Measurements from ENCODE around the gene RGS6. TPM values are rescaled to one million over a fixed set of nuclear protein-coding genes. Genes with fewer than 3 reads are reported as not detected.

RGS6 gene
- total and polyA plus RNA-seq, 2 experiments from 2014 or later = not detected

DNA sequence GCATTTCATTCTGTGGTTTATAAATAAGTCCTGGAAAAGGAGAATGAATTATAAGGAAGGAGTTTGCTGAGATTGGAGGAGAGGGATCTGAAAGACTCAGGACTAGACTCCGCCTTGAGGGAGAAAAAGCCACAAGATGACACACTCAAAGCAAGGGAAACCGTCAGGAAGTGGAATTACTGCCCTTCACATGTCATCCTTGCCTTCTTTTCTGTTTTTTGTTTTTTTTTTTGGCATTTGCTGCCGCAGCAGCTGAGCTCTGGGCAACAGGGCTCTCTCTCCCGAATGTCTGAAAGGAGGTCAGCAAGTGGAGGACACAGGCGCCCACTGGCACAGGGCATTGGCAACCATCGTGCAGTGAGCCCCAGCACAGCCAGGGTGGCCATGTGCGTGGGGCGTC is 616.8 kb downstream of the RGS6 start:
- no peaks in the 10 kb centered on the region for H3K4me1 ChIP-seq (ENCODE audit: insufficient read depth)
- H3K36me3 ChIP-seq (ENCODE audit: low read depth) = no peaks in the 10 kb centered on the region
- no peak overlapping the region for H3K4me2 ChIP-seq (ENCODE audit: unreplicated experiment)
- H3K79me2 ChIP-seq (ENCODE audit: insufficient read depth) = no peaks in the 10 kb centered on the region
- no peak overlapping the region for H3K27ac ChIP-seq
- TF ChIP-seq EZH2 (IDR thresholded peaks at IDR 0.05; ENCODE audit: insufficient read depth, poor library complexity, severe bottlenecking) = no peak
- no peak for TF ChIP-seq EZH2phosphoT487 (IDR thresholded peaks at IDR 0.05; ENCODE audit: insufficient read depth, low read depth)
- no peaks in the 10 kb centered on the region for H3K27me3 ChIP-seq (replicated peaks; ENCODE audit: insufficient read depth)
- WGBS, 2 experiments (ENCODE audit: low coverage in 1 of 2, low lambda C conversion rate in 2 of 2, missing lambda C conversion rate in 2 of 2) = 57 to 61% methylated on average over 8 of the region's 8 CpGs
- H2AFZ ChIP-seq = no peak overlapping the region
- peak; percentile 47 for DNase-seq
- no peaks in the 10 kb centered on the region for H4K20me1 ChIP-seq (ENCODE audit: insufficient read depth)
- no peak overlapping the region for H3K4me3 ChIP-seq
- H3K9me2 ChIP-seq (ENCODE audit: insufficient read depth) = no peaks in the 10 kb centered on the region
- H3K9me3 ChIP-seq (ENCODE audit: low read depth) = no peaks in the 10 kb centered on the region
- no peaks in the 10 kb centered on the region for H3F3A ChIP-seq (ENCODE audit: insufficient read depth)
- in situ Hi-C loops (cut with MboI) = no loop called here
- H3K9ac ChIP-seq = no peak overlapping the region

DNA sequence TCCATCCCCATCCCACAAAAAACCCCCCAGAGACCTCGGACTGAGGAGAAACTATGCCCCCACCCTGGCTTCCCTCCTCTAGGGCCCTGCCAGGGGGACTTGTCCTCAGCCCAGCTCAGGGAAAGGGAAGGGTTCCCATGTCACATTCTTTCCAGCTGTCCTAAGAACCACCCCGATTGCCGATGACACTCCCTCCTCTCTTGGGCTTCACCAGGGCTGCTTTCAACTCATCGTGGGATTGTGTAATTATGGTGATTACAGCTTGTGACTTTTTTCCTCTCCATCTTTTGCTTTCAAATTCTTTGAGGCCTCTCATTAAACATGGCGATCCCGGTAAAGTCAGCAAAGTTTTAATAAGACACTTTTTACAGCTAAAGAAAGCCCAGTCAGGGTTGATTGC is 617.6 kb downstream of the RGS6 start:
- no peak overlapping the region for H2AFZ ChIP-seq
- TF ChIP-seq EZH2phosphoT487 (IDR thresholded peaks at IDR 0.05; ENCODE audit: insufficient read depth, low read depth) (no peak), EZH2 (IDR thresholded peaks at IDR 0.05; ENCODE audit: insufficient read depth, poor library complexity, severe bottlenecking) (no peak)
- H3K27ac ChIP-seq = no peak overlapping the region
- no peaks in the 10 kb centered on the region for H4K20me1 ChIP-seq (ENCODE audit: insufficient read depth)
- in situ Hi-C loops (cut with MboI) = no loop called here
- no peaks in the 10 kb centered on the region for H3K36me3 ChIP-seq (ENCODE audit: low read depth)
- H3K79me2 ChIP-seq (ENCODE audit: insufficient read depth) = no peaks in the 10 kb centered on the region
- no peaks in the 10 kb centered on the region for H3K9me2 ChIP-seq (ENCODE audit: insufficient read depth)
- no peaks in the 10 kb centered on the region for H3K27me3 ChIP-seq (replicated peaks; ENCODE audit: insufficient read depth)
- no peaks in the 10 kb centered on the region for H3F3A ChIP-seq (ENCODE audit: insufficient read depth)
- H3K9ac ChIP-seq = no peak overlapping the region
- no peak for DNase-seq
- 76 to 77% methylated on average over 6 of the region's 6 CpGs for WGBS, 2 experiments (ENCODE audit: low coverage in 1 of 2, low lambda C conversion rate in 2 of 2, missing lambda C conversion rate in 2 of 2)
- no peak overlapping the region for H3K4me3 ChIP-seq
- no peak overlapping the region for H3K4me2 ChIP-seq (ENCODE audit: unreplicated experiment)
- no peaks in the 10 kb centered on the region for H3K4me1 ChIP-seq (ENCODE audit: insufficient read depth)
- no peaks in the 10 kb centered on the region for H3K9me3 ChIP-seq (ENCODE audit: low read depth)

DNA sequence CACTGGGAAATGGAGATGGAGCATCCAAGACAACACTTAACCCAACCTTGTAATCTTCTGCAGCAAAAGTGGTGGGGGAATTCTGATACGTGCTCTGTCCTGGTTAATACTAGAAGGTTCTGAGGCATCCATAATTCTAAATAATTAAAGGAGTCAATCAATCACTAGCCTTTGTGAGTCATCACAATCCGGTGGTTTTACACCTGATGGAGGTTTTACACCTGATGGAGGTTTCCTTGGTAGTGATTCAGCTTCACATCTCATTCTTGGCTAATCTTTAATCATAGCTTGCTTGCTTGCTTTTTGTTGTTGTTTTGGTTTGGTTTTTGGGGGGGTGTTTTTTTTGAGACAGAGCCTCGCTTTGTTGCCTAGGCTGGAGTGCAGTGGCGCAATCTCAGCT is 618.3 kb downstream of the RGS6 start:
- Histone ChIP-seq H3K4me1 (ENCODE audit: insufficient read depth) (no peaks in the 10 kb centered on the region), H3K79me2 (ENCODE audit: insufficient read depth) (no peaks in the 10 kb centered on the region), H3K27me3 (replicated peaks; ENCODE audit: insufficient read depth) (no peaks in the 10 kb centered on the region), H3K4me2 (ENCODE audit: unreplicated experiment) (no peak overlapping the region), H3K27ac (no peak overlapping the region), H2AFZ (no peak overlapping the region), H3F3A (ENCODE audit: insufficient read depth) (no peaks in the 10 kb centered on the region), H4K20me1 (ENCODE audit: insufficient read depth) (no peaks in the 10 kb centered on the region), H3K9me3 (ENCODE audit: low read depth) (no peaks in the 10 kb centered on the region), H3K9ac (no peak overlapping the region), H3K4me3 (no peak overlapping the region), H3K9me2 (ENCODE audit: insufficient read depth) (no peaks in the 10 kb centered on the region), H3K36me3 (ENCODE audit: low read depth) (no peaks in the 10 kb centered on the region)
- 90 to 91% methylated on average over 4 of the region's 4 CpGs for WGBS, 2 experiments (ENCODE audit: low coverage in 1 of 2, low lambda C conversion rate in 2 of 2, missing lambda C conversion rate in 2 of 2)
- no peak for DNase-seq
- TF ChIP-seq EZH2phosphoT487 (IDR thresholded peaks at IDR 0.05; ENCODE audit: insufficient read depth, low read depth) (no peak), EZH2 (IDR thresholded peaks at IDR 0.05; ENCODE audit: insufficient read depth, poor library complexity, severe bottlenecking) (no peak)
- in situ Hi-C loops (cut with MboI) = no loop called here

DNA sequence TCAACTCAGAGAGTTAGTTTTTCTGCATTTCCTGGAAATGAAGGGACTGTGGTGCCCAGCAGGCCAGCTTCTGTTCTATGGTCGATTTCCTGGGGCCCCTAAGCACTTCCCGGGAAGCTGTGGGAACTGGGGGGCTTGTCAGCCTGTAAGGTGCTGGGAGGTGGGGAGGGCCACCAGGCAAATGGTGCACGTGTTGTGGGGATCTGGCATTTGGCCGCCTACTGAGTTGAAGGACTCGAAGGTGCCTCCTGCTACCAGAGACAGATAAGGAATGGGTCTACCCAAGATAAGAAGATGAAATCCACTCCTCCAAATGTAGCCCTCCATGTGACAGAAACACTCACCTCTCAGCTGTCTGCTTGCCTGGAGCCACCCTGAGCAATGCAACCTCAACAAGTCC is 620.0 kb downstream of the RGS6 start:
- H3K27me3 ChIP-seq (replicated peaks; ENCODE audit: insufficient read depth) = no peaks in the 10 kb centered on the region
- DNase-seq = no peak
- no peaks in the 10 kb centered on the region for H3K4me1 ChIP-seq (ENCODE audit: insufficient read depth)
- no peaks in the 10 kb centered on the region for H3K9me3 ChIP-seq (ENCODE audit: low read depth)
- in situ Hi-C loops (cut with MboI) = no loop called here
- H2AFZ ChIP-seq = no peak overlapping the region
- no peak overlapping the region for H3K4me2 ChIP-seq (ENCODE audit: unreplicated experiment)
- no peaks in the 10 kb centered on the region for H3K36me3 ChIP-seq (ENCODE audit: low read depth)
- no peak for TF ChIP-seq EZH2phosphoT487 (IDR thresholded peaks at IDR 0.05; ENCODE audit: insufficient read depth, low read depth)
- no peak for TF ChIP-seq EZH2 (IDR thresholded peaks at IDR 0.05; ENCODE audit: insufficient read depth, poor library complexity, severe bottlenecking)
- H3K79me2 ChIP-seq (ENCODE audit: insufficient read depth) = no peaks in the 10 kb centered on the region
- H3K9me2 ChIP-seq (ENCODE audit: insufficient read depth) = no peaks in the 10 kb centered on the region
- no peak overlapping the region for H3K4me3 ChIP-seq
- WGBS, 2 experiments (ENCODE audit: low coverage in 1 of 2, low lambda C conversion rate in 2 of 2, missing lambda C conversion rate in 2 of 2) = 30 to 32% methylated on average over 5 of the region's 5 CpGs
- H3K9ac ChIP-seq = no peak overlapping the region
- H4K20me1 ChIP-seq (ENCODE audit: insufficient read depth) = no peaks in the 10 kb centered on the region
- no peak overlapping the region for H3K27ac ChIP-seq
- H3F3A ChIP-seq (ENCODE audit: insufficient read depth) = no peaks in the 10 kb centered on the region

DNA sequence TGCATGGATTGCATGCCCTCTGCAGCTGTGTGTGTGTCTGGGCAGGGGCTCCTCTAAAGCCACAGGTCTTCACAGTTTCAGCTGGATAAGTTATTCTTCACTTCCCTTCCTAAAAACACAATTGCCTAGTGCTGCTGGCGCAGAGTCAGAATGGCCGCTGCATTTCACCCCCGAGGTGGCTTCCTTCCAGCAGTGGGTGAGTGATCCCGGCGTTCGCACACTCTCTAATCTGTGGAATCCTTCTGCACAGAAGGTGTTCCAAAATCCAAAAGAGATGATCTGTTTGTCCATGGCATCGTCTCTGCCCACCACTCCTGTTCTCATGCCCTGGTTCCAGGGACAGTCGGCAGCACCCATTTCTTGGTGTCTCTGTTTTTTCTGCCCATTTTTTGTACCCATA is 620.9 kb downstream of the RGS6 start:
- Histone ChIP-seq H3K27me3 (replicated peaks; ENCODE audit: insufficient read depth) (no peaks in the 10 kb centered on the region), H3K4me3 (no peak overlapping the region), H3K9me2 (ENCODE audit: insufficient read depth) (no peaks in the 10 kb centered on the region), H3K9ac (no peak overlapping the region), H3K9me3 (ENCODE audit: low read depth) (no peaks in the 10 kb centered on the region), H3K4me1 (ENCODE audit: insufficient read depth) (peaks cover 2% of the 10 kb centered on the region), H3F3A (ENCODE audit: insufficient read depth) (peaks cover 2% of the 10 kb centered on the region; the same call in 1 of the 2 replicates), H2AFZ (no peak overlapping the region), H3K4me2 (ENCODE audit: unreplicated experiment) (no peak overlapping the region), H3K27ac (no peak overlapping the region), H3K79me2 (ENCODE audit: insufficient read depth) (no peaks in the 10 kb centered on the region), H3K36me3 (ENCODE audit: low read depth) (no peaks in the 10 kb centered on the region), H4K20me1 (ENCODE audit: insufficient read depth) (no peaks in the 10 kb centered on the region)
- TF ChIP-seq EZH2phosphoT487 (IDR thresholded peaks at IDR 0.05; ENCODE audit: insufficient read depth, low read depth) (no peak), EZH2 (IDR thresholded peaks at IDR 0.05; ENCODE audit: insufficient read depth, poor library complexity, severe bottlenecking) (no peak)
- DNase-seq = no peak
- 81 to 88% methylated on average over 8 of the region's 8 CpGs for WGBS, 2 experiments (ENCODE audit: low coverage in 1 of 2, low lambda C conversion rate in 2 of 2, missing lambda C conversion rate in 2 of 2)
- in situ Hi-C loops (cut with MboI) = no loop called here
